ENCODE measurements around the gene CD33. TPM values are rescaled to one million over a fixed set of nuclear protein-coding genes. Genes with fewer than 3 reads are reported as not detected.

The CD33 gene
- total RNA-seq, 2 experiments from 2014 or later = 0.54 TPM; not detected in 1

- TF ChIP-seq CTCF (IDR thresholded peaks at IDR 0.05) = no peak
- H3K9me3 Mint-ChIP-seq = no peaks in the 10 kb centered on the region
- ATAC-seq (peak; percentile 82), DNase-seq (no peak)
- peaks cover 12% of the 10 kb centered on the region for H3K4me1 Mint-ChIP-seq (ENCODE audit: low read depth)
- H3K4me3 Mint-ChIP-seq = no peak overlapping the region
- ChIA-PET POLR2A (no interaction called here), CTCF (interaction anchor here (1.3 kb wide), 1 partner anchor 126 kb away, joined by 3 read pairs; no protein-coding TSS in a partner anchor)
- peaks cover 26% of the 10 kb centered on the region for H3K27me3 Mint-ChIP-seq
- peak overlapping the region; percentile 21 for H3K27ac Mint-ChIP-seq
- no peaks in the 10 kb centered on the region for H3K36me3 Mint-ChIP-seq (ENCODE audit: low read depth)
- intact Hi-C loops (cut with micrococcal nuclease) = loop anchor here (5.0 kb wide), 1 partner anchor 99 kb away; no protein-coding TSS in a partner anchor
These were observed 31.3 kb downstream of the CD33 start for GRCh38 chr19:51256155-51256625.

DNA sequence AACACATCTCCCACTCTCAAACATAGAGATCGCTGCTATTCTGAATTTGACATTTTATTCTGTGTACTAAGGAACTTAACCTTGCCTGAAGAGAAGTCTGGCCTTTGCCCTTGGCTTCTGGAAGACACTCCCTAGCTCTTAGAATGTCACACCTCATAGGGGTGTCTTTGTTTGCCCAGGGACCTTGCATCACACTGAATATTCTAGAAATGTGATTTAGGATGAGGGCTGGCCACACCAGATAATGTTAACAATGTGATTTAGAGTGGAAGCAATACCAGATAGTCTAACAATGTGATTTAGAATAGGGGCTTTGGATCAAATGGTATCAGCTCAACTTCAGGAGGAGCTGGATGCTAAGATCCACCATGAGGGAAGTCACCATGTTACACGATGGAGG is 32.6 kb downstream of the CD33 start:
- TF ChIP-seq CTCF (IDR thresholded peaks at IDR 0.05) = no peak
- ChIA-PET POLR2A (interaction anchor here (0.7 kb wide), 1 partner anchor 199 kb away, joined by 3 read pairs; no protein-coding TSS in a partner anchor), CTCF (interaction anchor here (1.3 to 2.3 kb wide), 4 partner anchors 12 to 127 kb away, joined by 3 to 14 read pairs (median 4); no protein-coding TSS in a partner anchor)
- ATAC-seq (no peak), DNase-seq (no peak)
- Mint-ChIP-seq H3K36me3 (ENCODE audit: low read depth) (no peaks in the 10 kb centered on the region), H3K9me3 (no peaks in the 10 kb centered on the region), H3K4me1 (ENCODE audit: low read depth) (peaks cover 12% of the 10 kb centered on the region), H3K4me3 (no peak overlapping the region), H3K27me3 (peaks cover 25% of the 10 kb centered on the region), H3K27ac (no peak overlapping the region)
- intact Hi-C loops (cut with micrococcal nuclease) = loop anchor here (5.0 kb wide), 1 partner anchor 100 kb away; no protein-coding TSS in a partner anchor

DNA sequence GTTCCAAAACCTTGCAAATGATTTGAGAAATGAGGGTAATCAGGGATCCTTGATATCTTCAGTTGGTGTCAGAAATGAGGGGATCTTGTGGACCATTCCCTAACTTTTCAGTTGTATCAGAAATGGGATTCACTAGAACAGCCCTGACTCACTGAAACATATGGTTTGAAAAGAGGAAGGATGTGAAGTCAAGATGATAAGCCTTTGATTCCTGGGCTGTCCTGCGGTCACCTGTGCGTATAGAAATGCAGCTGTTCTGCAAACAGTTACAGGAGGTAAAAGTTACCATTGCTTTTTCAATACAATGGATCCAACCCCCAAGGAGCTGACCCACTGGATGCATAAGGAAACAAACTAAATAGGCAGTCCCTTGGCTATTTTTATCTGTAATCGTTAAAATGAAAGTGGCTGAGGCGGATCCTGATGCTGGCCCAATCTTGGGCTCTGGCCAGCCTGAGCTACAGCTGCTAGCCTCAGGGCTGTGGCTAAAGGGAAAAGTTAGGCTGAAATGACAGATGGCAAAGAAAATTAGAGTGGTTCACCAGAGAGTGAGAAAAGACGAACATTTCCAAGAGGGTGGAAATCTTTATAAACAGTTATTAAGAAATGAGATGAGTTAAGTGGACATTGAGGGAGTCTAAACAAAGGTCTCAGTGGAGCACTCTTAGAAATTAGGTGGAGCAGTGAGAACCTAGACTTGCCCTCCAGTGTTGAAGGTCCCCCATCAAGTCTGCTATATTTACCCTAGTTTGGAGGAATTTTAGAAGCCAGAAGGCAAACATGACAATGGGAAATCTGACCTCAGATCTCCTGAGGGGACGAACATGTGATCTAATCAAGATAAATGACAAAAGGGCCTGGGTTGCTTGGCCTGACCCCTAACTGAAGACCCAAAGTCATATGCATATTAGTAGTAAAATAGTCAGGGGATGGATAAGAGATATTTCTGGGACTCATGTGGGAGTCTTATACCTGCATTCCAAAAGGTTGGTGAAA is 33.6 kb downstream of the CD33 start:
- intact Hi-C loops (cut with micrococcal nuclease) = loop anchor here (5.0 kb wide), 1 partner anchor 101 kb away; no protein-coding TSS in a partner anchor
- peaks cover 12% of the 10 kb centered on the region for H3K4me1 Mint-ChIP-seq (ENCODE audit: low read depth)
- ATAC-seq (no peak), DNase-seq (no peak)
- no peak overlapping the region for H3K27ac Mint-ChIP-seq
- ChIA-PET CTCF (interaction anchor here (0.9 to 2.3 kb wide), 22 partner anchors 8 to 134 kb away, joined by 3 to 25 read pairs (median 4); partner anchors contain the start of genes SIGLEC9 and SIGLECL1), POLR2A (no interaction called here)
- no peak for TF ChIP-seq CTCF (IDR thresholded peaks at IDR 0.05)
- no peaks in the 10 kb centered on the region for H3K9me3 Mint-ChIP-seq
- H3K4me3 Mint-ChIP-seq = no peak overlapping the region
- peaks cover 27% of the 10 kb centered on the region for H3K27me3 Mint-ChIP-seq
- H3K36me3 Mint-ChIP-seq (ENCODE audit: low read depth) = no peaks in the 10 kb centered on the region

DNA sequence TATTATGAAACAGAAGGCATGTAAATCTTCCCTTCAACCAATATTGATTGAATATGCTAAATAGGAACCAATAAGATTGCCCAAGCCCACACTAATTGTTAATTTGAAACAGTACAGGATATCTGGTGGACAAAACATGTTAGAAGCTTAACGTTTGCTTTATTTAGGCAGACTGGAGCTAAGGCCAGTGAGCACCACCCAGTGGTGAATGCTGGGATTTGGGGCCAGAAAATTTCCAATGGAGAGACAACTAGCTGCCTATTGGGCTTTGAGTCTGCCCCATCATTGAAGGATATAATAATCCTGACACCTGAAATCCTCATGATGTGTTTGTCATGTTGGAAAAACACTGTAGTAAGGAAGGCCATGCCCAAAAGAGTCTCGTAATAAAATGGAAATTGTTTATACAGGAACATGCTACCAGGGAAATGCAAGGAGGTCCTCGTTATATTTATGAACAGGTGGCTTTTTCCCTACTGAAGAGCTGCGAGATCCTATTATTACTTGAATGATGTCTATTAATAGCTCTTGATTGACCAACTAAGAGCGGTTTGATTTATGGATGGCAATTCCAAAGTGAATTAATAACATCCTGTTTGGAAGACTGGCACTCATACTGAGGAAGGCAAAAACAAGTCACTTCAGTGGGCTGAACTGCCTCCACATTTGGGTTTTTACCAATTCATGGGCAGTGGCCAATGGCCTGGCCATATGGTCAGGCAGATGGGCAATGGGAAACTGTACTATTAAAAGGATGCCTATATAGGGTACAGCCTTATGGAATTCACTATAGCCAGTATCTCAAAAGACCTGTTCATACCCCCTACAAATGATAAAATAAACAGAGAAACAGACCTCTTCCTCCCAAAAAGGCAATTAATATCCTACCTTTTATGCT is 34.7 kb downstream of the CD33 start:
- intact Hi-C loops (cut with micrococcal nuclease) = loop anchor here (5.0 kb wide), 1 partner anchor 102 kb away; no protein-coding TSS in a partner anchor
- peaks cover 9% of the 10 kb centered on the region for H3K4me1 Mint-ChIP-seq (ENCODE audit: low read depth)
- no peaks in the 10 kb centered on the region for H3K36me3 Mint-ChIP-seq (ENCODE audit: low read depth)
- POLR2A ChIA-PET = interaction anchor here (0.8 kb wide), 1 partner anchor 18 kb away, joined by 3 read pairs; no protein-coding TSS in a partner anchor
- CTCF ChIA-PET = interaction anchor here (0.7 to 1.9 kb wide), 27 partner anchors 9 to 163 kb away, joined by 3 to 25 read pairs (median 4); partner anchors contain the start of genes SIGLEC9 and SIGLECL1
- no peaks in the 10 kb centered on the region for H3K9me3 Mint-ChIP-seq
- no peak overlapping the region for H3K27ac Mint-ChIP-seq
- DNase-seq (peak; percentile 70), ATAC-seq (peak; percentile 48)
- peaks cover 27% of the 10 kb centered on the region for H3K27me3 Mint-ChIP-seq
- peak; percentile 84 for TF ChIP-seq CTCF (IDR thresholded peaks at IDR 0.05)
- H3K4me3 Mint-ChIP-seq = no peak overlapping the region
